HepG2 (cell line): ENCODE measurements around the gene ZC3H4. TPM values are rescaled to one million over a fixed set of nuclear protein-coding genes. Genes with fewer than 3 reads are reported as not detected.

Source experiments
- ATAC-seq: fragments of 200-7000 bp; cut with Tn5 transposase; 3 replicates; pipeline ENCODE4 v1.9.1; 2020; ENCODE audit warnings: mild to moderate bottlenecking, moderate library complexity
- BruUV-seq: library from RNA; stranded (reverse); fragments of 400-500 nt; replicated peaks from 2 replicates; lab custom pipeline; 2021; lab: Mats Ljungman, UMichigan
- CTCF ChIA-PET: fragments of 300-600 bp; formaldehyde crosslinking; extraction: SDS; loops from one replicate; lab custom pipeline; 2021; ENCODE audit warnings: low total read pairs, inconsistent platforms, low intra/inter-chr PET ratio; lab: Yijun Ruan, JAX
- POLR2A ChIA-PET: fragments of 350-600 bp; sonication (Branson Sonifier 250); formaldehyde crosslinking; loops from one replicate; lab custom pipeline; 2020; ENCODE audit warnings: antibody characterized with exemption, inconsistent platforms; lab: Yijun Ruan, JAX
- DNase-seq: peaks from one replicate; pipeline ENCODE4 v3.0.0-alpha.2; 2015; ENCODE audit warnings: low spot score
- FAIRE-seq: peaks from 3 replicates; lab custom pipeline; 2011; peaks lifted over from hg19 to GRCh38; lab: Jason Lieb, UNC
- H2AFZ ChIP-seq: one replicate; pipeline ENCODE4 v1.6.1; 2011; ENCODE audit warnings: low read length, inconsistent platforms
- H3K27ac ChIP-seq: fragments of 300-600 bp; 3 replicates; pipeline ENCODE4 v1.8.0; 2011; ENCODE audit warnings: mixed run types, mild to moderate bottlenecking, mixed read lengths, low read length, inconsistent platforms; ENCODE audit not compliant: insufficient read depth; ENCODE audit errors: extremely low read length
- H3K27me3 ChIP-seq, 2 experiments: fragments of 200-600 bp in 1 of 2; 2 replicates in 1 of 2; 3 replicates in 1 of 2; pipeline versions ENCODE4 v1.6.0 to v1.8.0; 2011; ENCODE audit warnings: low read length in 2 of 2, mild to moderate bottlenecking in 2 of 2, moderate library complexity in 2 of 2, inconsistent platforms in 1 of 2; ENCODE audit not compliant: insufficient read depth in 2 of 2, control insufficient read depth in 1 of 2
- H3K36me3 ChIP-seq, 2 experiments: fragments of 200-600 bp in 1 of 2; replicated peaks in 1 of 2; 2 replicates in 1 of 2; 3 replicates in 1 of 2; pipeline versions ENCODE4 v1.5.1 to v1.8.0; 2011; ENCODE audit warnings: low read length in 2 of 2, inconsistent platforms in 1 of 2; ENCODE audit not compliant: insufficient read depth in 2 of 2, control insufficient read depth in 1 of 2
- H3K4me1 ChIP-seq: 2 replicates; pipeline ENCODE4 v1.5.1; 2012; ENCODE audit warnings: low read length, inconsistent platforms; ENCODE audit not compliant: insufficient read depth
- H3K4me2 ChIP-seq: 2 replicates; pipeline ENCODE4 v1.6.0; 2011; ENCODE audit warnings: low read depth, low read length, inconsistent platforms
- H3K4me3 ChIP-seq, 3 experiments: fragments of 200-600 bp in 1 of 3; sonication (generic), shearing (Covaris generic) in 1 of 3; replicated peaks in 1 of 3; 2 replicates each; pipeline ENCODE4 v1.5.1; 2011 to 2016; ENCODE audit warnings: low read length in 3 of 3, inconsistent platforms in 2 of 3, low read depth in 2 of 3, mild to moderate bottlenecking in 2 of 3, control low read depth in 1 of 3, mixed read lengths in 1 of 3; ENCODE audit not compliant: insufficient read depth in 1 of 3
- H3K79me2 ChIP-seq: one replicate; pipeline ENCODE4 v1.6.1; 2011; ENCODE audit warnings: low read length, inconsistent platforms; ENCODE audit not compliant: insufficient read depth
- H3K9ac ChIP-seq: 2 replicates; pipeline ENCODE4 v1.6.0; 2011; ENCODE audit warnings: mild to moderate bottlenecking, low read depth, low read length, inconsistent platforms; ENCODE audit not compliant: insufficient read depth
- H3K9me3 ChIP-seq: 2 replicates; pipeline ENCODE4 v1.5.1; 2012; ENCODE audit warnings: mild to moderate bottlenecking, low read length
- H4K20me1 ChIP-seq: 2 replicates; pipeline ENCODE4 v1.6.0; 2011; ENCODE audit warnings: inconsistent platforms, mild to moderate bottlenecking, low read length, moderate library complexity; ENCODE audit not compliant: insufficient read depth
- DNMT1 ChIP-seq: sonication (generic); formaldehyde crosslinking; IDR thresholded peaks from 2 replicates; pipeline ENCODE4 v1.5.1; 2020; ENCODE audit warnings: mild to moderate bottlenecking, missing genetic modification reagents
- GATAD2A ChIP-seq: IDR thresholded peaks from 2 replicates; pipeline ENCODE4 v1.6.1; 2016
- GPN1 ChIP-seq: sonication (generic); formaldehyde crosslinking; IDR thresholded peaks from 2 replicates; pipeline ENCODE4 v1.5.1; 2020; ENCODE audit warnings: missing genetic modification reagents, borderline replicate concordance
- JUND ChIP-seq: sonication (generic); formaldehyde crosslinking; IDR thresholded peaks from 2 replicates; pipeline ENCODE4 v1.8.0; 2022; ENCODE audit warnings: mild to moderate bottlenecking, missing genetic modification reagents
- MAFK ChIP-seq, 2 experiments: IDR thresholded peaks in 1 of 2; conservative IDR thresholded peaks in 1 of 2; 2 replicates each; pipeline ENCODE4 v1.6.1; 2011; ENCODE audit warnings: improper control_type of control experiment in 2 of 2, low read length in 2 of 2
- MTERF4 ChIP-seq: sonication (generic); formaldehyde crosslinking; IDR thresholded peaks from 2 replicates; pipeline ENCODE4 v1.8.0; 2023; ENCODE audit warnings: mild to moderate bottlenecking, missing genetic modification reagents
- SATB2 ChIP-seq: sonication (generic); formaldehyde crosslinking; IDR thresholded peaks from 2 replicates; pipeline ENCODE4 v1.5.0; 2020; ENCODE audit warnings: missing genetic modification reagents
- SIX4 ChIP-seq: sonication (generic); formaldehyde crosslinking; IDR thresholded peaks from 2 replicates; pipeline ENCODE4 v1.4.0; 2020; ENCODE audit warnings: missing genetic modification reagents
- SMAD9 ChIP-seq: sonication (generic); formaldehyde crosslinking; IDR thresholded peaks from 2 replicates; pipeline ENCODE4 v1.5.1; 2020; ENCODE audit warnings: mild to moderate bottlenecking, missing genetic modification reagents
- SOX6 ChIP-seq, 2 experiments: fragments of 450-650 bp in 1 of 2; sonication (generic) in 1 of 2; formaldehyde crosslinking in 1 of 2; IDR thresholded peaks; 2 replicates each; pipeline versions ENCODE4 v1.4.0 to v1.6.1; 2017 to 2020; ENCODE audit warnings: antibody characterized with exemption in 1 of 2, mild to moderate bottlenecking in 1 of 2, missing genetic modification reagents in 1 of 2
- SRSF4 ChIP-seq: fragments of 200-400 bp; formaldehyde crosslinking; IDR thresholded peaks from one replicate; pipeline ENCODE4 v1.6.1; 2018; ENCODE audit warnings: mild to moderate bottlenecking, low read depth, low read length, moderate library complexity; ENCODE audit not compliant: poor library complexity, severe bottlenecking
- ZEB1 ChIP-seq: IDR thresholded peaks from 2 replicates; pipeline ENCODE4 v1.6.1; 2012; ENCODE audit warnings: mild to moderate bottlenecking, low read depth, inconsistent platforms; ENCODE audit not compliant: insufficient replicate concordance
- ZNF558 ChIP-seq: sonication (generic); formaldehyde crosslinking; IDR thresholded peaks from 2 replicates; pipeline ENCODE4 v1.9.0; 2022; ENCODE audit warnings: mild to moderate bottlenecking, missing genetic modification reagents, borderline replicate concordance
- ZNF574 ChIP-seq: sonication (generic); formaldehyde crosslinking; IDR thresholded peaks from 2 replicates; pipeline ENCODE4 v1.4.0; 2020; ENCODE audit warnings: missing genetic modification reagents
- WGBS: methylation state at CpG from one replicate; pipeline ENCODE4 v1.1.6; 2017; ENCODE audit warnings: low lambda C conversion rate; 5-methylcytosine and 5-hydroxymethylcytosine counted together
- in situ Hi-C: cut with HindIII; loops from 2 replicates; pipeline ENCODE4 v1.10.0; 2017; ENCODE audit warnings: low pct_unique_long_range_greater_than_20kb; ENCODE audit not compliant: extremely low pct_ligation_motif_present
- intact Hi-C: fragments of 100-400 bp; cut with micrococcal nuclease; formaldehyde crosslinking; loops from one replicate; pipeline ENCODE4 v1.10.0; 2022; ENCODE audit not compliant: unreplicated experiment
- polyA plus RNA-seq, 8 experiments: library from polyadenylated mRNA; depleted of rRNA in 3 of 8; stranded (reverse) in 7 of 8; unstranded in 1 of 8; fragments of >200 nt; fragmentation: Illumina TruSeq in 4 of 8; extraction: Trizol in 4 of 8; gene quantifications; 2 replicates each; pipeline versions ENCODE4 v1.2.1 to v1.2.3, GENCODE V29; 2011 to 2016; ENCODE audit warnings: low read depth in 4 of 8, missing spikeins in 1 of 8, mixed read lengths in 1 of 8; ENCODE audit not compliant: insufficient read depth in 1 of 8
- total RNA-seq, 5 experiments: library from RNA; depleted of rRNA; stranded (reverse); fragments of >200 nt; fragmentation: Illumina TruSeq; extraction: Trizol; gene quantifications; 2 replicates each; pipeline ENCODE4 v1.2.3, GENCODE V29; 2016; ENCODE audit warnings: low read depth in 1 of 5

ZC3H4 gene
- total and polyA plus RNA-seq, 2 of the 13 experiments (the other 11 are each of a cell fraction or from before 2014, with no cell fraction given): 1.8 to 10.7 TPM

- CTCF ChIA-PET: no interaction called here
- TF ChIP-seq JUND (CRISPR knock-in tag) (no peak), ZNF574 (no peak), MTERF4 (CRISPR knock-in tag) (no peak), ZNF558 (no peak), SMAD9 (CRISPR knock-in tag) (no peak), SOX6 (IDR thresholded peaks at IDR 0.05) (no peak), SOX6 (CRISPR knock-in tag; IDR thresholded peaks at IDR 0.05) (no peak), GPN1 (CRISPR knock-in tag) (no peak), MAFK (conservative IDR thresholded peaks at IDR 0.05 in 1 of 2, IDR thresholded peaks at IDR 0.05 in 1 of 2; ENCODE audit: low read length in 2 of 2) (no peak), ZEB1 (no peak), SATB2 (CRISPR knock-in tag) (no peak), SRSF4 (no peak), SIX4 (CRISPR knock-in tag) (no peak), DNMT1 (CRISPR knock-in tag) (no peak), GATAD2A (CRISPR knock-in tag) (no peak)
- Histone ChIP-seq H3K36me3 (peaks cover 0 to 12% of the 10 kb centered on the region in 2 experiments; a peak in 4 of 5 replicates), H3K79me2 (peaks cover 77% of the 10 kb centered on the region), H3K9me3 (no peaks in the 10 kb centered on the region), H3K4me1 (peaks cover 83% of the 10 kb centered on the region), H4K20me1 (no peaks in the 10 kb centered on the region), H3K4me2 (no peak overlapping the region), H3K4me3 (no peak overlapping the region), H2AFZ (no peak overlapping the region), H3K27me3 (no peaks in the 10 kb centered on the region), H3K27ac (no peak overlapping the region), H3K9ac (no peak overlapping the region)
- intact Hi-C loops (no loop called here), in situ Hi-C loops (no loop called here)
- ATAC-seq (no peak), DNase-seq (no peak), FAIRE-seq (no peak)
- no TSS peak for BruUV-seq
- POLR2A ChIA-PET: interaction anchor here (1.6 to 3.5 kb wide), 2 partner anchors 8 to 9 kb away, joined by 8 to 22 read pairs; partner anchors contain the start of gene ZC3H4
- 99% methylated on average over 9 of the region's 9 CpGs for WGBS
These were observed 8.9 kb downstream of the ZC3H4 start for GRCh38 chr19:47104680-47105079.
